Skeletal muscle tissue (tissue), 4 donors: ENCODE measurements around the gene CNIH1. TPM values are rescaled to one million over a fixed set of nuclear protein-coding genes. Genes with fewer than 3 reads are reported as not detected.
"Not testable (repeated sequence)": the region's sequence is repeated elsewhere in the genome, so short reads cannot be mapped to it uniquely, and the experiment has no call there.

Experiments used
- H3K27ac ChIP-seq: one replicate; pipeline ENCODE4 v1.7.0; 2013; ENCODE audit warnings: mild to moderate bottlenecking, low read depth, low read length, inconsistent platforms
- H3K27me3 ChIP-seq, 3 donors: one replicate each; pipeline ENCODE4 v1.7.0; 2013; ENCODE audit warnings: low read length in 3 of 3; ENCODE audit not compliant: control insufficient read depth in 3 of 3, insufficient read depth in 3 of 3
- H3K36me3 ChIP-seq, 3 donors: one replicate each; pipeline ENCODE4 v1.7.0; 2013; ENCODE audit warnings: low read length in 3 of 3; ENCODE audit not compliant: control insufficient read depth in 3 of 3, insufficient read depth in 3 of 3
- H3K4me1 ChIP-seq, 3 donors: one replicate each; pipeline ENCODE4 v1.7.0; 2013; ENCODE audit warnings: low read length in 3 of 3, mild to moderate bottlenecking in 3 of 3; ENCODE audit not compliant: control insufficient read depth in 3 of 3, insufficient read depth in 3 of 3
- H3K4me3 ChIP-seq, 3 donors: one replicate each; pipeline ENCODE4 v1.7.0; 2013; ENCODE audit warnings: low read length in 3 of 3
- H3K9ac ChIP-seq, 3 donors: one replicate each; pipeline ENCODE4 v1.7.0; 2013; ENCODE audit warnings: low read length in 3 of 3, mild to moderate bottlenecking in 3 of 3, moderate library complexity in 2 of 3, low read depth in 1 of 3
- H3K9me3 ChIP-seq, 3 donors: one replicate each; pipeline ENCODE4 v1.7.0; 2013; ENCODE audit warnings: low read length in 3 of 3; ENCODE audit not compliant: control insufficient read depth in 3 of 3
- total RNA-seq: library from RNA; depleted of rRNA; stranded (reverse); fragments of >200 nt; gene quantifications from one replicate; pipeline ENCODE4 v1.2.3, GENCODE V29; 2014
- donor health status: Osteomylitis.

CNIH1 gene
- total RNA-seq, 1 donor from 2014 or later = 30.8 TPM

DNA sequence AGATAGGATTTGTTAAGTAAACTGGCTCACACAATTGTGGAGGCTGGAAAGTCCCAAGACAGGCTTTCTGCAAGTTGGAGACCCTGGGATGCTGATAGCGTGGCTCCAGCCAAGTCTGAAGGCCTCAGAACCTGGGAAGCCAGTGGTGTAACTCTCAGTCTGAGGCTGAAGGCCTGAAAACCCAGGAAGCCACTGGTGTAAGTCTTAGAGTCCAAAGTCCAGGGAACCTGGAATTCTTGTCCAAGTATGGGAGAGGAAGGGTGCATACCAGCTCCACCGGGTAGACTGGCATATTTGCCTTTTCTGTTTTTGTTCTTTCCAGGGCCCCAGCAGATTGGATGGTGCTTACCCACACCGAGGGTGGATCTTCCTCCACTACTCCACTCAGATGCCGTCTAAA lies 29.5 kb upstream of the CNIH1 start:
- Histone ChIP-seq H3K36me3 (peaks cover 0 to 6% (median 5%) of the 10 kb centered on the region in 3 donors), H3K9me3 (no peaks in the 10 kb centered on the region), H3K27me3 (no peaks in the 10 kb centered on the region), H3K4me1 (no peaks in the 10 kb centered on the region), H3K4me3 (no peak overlapping the region), H3K27ac (no peak overlapping the region), H3K9ac (no peak overlapping the region)

DNA sequence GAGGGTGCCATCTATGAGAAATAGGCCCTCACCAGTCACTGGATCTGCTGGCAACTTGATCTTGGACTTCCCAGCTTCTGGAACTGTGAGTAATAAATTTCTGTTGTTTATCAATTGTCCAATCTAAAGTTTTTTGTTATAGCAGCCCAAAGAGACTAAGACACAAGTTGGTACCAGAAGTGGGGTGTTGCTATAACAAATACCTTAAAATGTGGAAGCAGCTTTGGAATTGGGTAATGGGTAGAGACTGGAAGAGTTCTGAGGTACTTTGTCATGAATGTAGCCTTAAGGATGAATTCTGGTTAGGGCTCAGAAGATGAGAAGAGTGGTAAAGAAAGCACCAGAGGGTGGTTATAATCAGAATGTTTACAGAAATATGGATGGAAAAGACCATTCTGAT lies 26.1 kb upstream of the CNIH1 start:
- Histone ChIP-seq H3K9me3 (no peaks in the 10 kb centered on the region), H3K27ac (no peak overlapping the region), H3K36me3 (peaks cover 0 to 5% (median 3%) of the 10 kb centered on the region in 3 donors), H3K4me3 (no peak overlapping the region), H3K4me1 (no peaks in the 10 kb centered on the region), H3K9ac (no peak overlapping the region), H3K27me3 (no peaks in the 10 kb centered on the region)

DNA sequence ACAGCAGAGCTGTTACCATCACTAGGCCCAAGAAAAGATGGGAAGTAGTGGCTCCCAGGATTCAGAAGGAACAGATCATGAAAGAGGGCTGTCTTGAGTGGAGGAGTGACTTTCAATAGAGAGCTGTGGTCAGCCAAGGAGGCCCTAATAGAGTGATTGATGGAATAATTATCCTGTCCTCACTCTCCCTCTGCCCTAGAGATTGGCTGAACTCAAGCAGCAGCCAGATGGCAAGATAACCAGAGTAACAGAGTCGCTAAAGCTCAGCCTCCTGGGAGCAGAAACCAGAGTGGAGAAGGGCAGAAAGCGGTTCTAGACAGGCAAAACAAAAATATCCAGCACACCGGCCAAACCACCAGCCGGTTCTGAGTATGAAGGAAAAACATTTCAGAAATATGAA lies 24.5 kb upstream of the CNIH1 start:
- Histone ChIP-seq H3K27ac (no peak overlapping the region), H3K4me3 (no peak overlapping the region), H3K9me3 (no peaks in the 10 kb centered on the region), H3K9ac (no peak overlapping the region), H3K36me3 (peaks cover 0 to 3% (median 3%) of the 10 kb centered on the region in 3 donors), H3K27me3 (no peaks in the 10 kb centered on the region), H3K4me1 (no peaks in the 10 kb centered on the region)

DNA sequence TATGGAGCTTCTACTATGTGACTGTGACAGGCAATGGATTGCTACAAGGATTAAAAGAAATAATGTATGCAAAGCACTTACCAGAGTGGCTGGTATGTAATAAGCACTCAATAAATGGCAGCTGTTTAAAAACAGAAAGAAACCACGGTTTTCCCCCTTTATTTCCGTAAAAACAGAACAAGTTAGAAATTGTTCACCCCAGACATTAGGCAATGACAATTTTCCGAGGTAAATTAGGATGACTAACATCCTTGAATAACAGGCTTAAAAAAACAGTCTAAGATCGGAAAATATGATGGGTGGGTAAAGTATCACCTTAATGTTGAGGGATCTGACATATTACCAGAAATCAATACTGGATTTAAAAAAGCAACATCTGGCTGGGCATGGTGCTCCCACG lies 20.9 kb upstream of the CNIH1 start:
- no peaks in the 10 kb centered on the region for H3K4me1 ChIP-seq

DNA sequence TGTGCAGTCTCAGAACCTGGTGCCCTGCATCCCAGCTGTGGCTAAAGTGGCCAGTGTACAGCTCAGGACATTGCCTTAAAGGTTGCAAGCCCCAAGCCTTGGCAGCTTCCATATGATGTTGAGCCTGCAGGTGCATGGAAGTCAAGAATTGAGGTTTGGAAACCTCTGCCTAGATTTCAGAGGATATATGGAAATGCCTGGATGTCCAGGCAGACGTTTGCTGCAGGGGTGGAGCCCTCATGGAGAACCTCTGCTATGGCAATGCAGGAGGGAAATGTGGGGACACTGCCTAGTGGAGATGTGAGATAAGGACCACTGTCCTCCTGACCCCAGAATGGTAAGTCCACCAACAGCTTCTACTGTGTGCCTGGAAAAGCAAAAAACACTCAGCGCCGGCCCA lies 17.9 kb upstream of the CNIH1 start:
- Histone ChIP-seq H3K4me1 (no peaks in the 10 kb centered on the region), H3K9ac (no peak overlapping the region), H3K27ac (no peak overlapping the region), H3K27me3 (no peaks in the 10 kb centered on the region), H3K36me3 (no peaks in the 10 kb centered on the region), H3K4me3 (no peak overlapping the region), H3K9me3 (no peaks in the 10 kb centered on the region)

More for the DNA sequence above, 20.9 kb upstream of the CNIH1 start:
- no peaks in the 10 kb centered on the region for H3K27me3 ChIP-seq
- no peaks in the 10 kb centered on the region for H3K36me3 ChIP-seq
- H3K9ac ChIP-seq = no peak overlapping the region
- H3K27ac ChIP-seq = no peak overlapping the region
- no peak overlapping the region for H3K4me3 ChIP-seq
- no peaks in the 10 kb centered on the region for H3K9me3 ChIP-seq

DNA sequence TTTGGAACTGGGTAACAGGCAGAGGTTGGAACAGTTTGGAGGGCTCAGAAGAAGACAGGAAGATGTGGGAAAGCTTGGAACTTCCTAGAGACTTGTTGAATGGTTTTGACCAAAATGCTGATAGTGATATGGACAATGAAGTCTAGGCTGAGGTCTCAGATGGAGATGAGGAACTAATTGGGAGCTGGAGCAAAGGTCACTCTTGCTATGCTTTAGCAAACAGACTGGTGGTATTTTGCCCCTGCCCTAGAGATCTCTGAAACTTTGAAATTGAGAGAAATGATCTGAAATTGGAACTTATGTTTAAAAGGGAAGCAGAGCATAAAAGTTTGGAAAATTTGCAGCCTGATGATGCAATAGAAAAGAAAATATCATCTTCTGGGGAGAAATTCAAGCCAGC lies 17.4 kb upstream of the CNIH1 start:
- H3K4me1 ChIP-seq, H3K9ac ChIP-seq, H3K27me3 ChIP-seq, H3K9me3 ChIP-seq, H3K4me3 ChIP-seq, H3K27ac ChIP-seq, H3K36me3 ChIP-seq: not testable (repeated sequence)

DNA sequence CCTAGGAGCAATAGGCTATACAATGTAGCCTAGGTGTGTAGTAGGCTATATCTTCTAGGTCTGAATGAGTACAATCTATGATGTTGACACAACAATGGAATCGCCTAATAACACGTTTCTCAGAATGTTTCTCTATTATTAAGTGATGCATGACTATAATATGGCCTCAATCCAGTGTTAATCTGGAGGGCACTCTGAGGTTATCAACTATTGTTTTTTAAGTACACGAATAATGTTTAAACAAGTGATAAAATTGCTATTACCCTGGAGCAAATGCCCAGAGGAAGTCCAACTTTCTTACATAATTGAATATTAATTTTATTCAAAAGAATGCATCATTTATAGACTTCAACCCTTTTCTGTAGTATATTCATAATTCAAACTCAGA lies 16.4 kb upstream of the CNIH1 start:
- Histone ChIP-seq H3K36me3 (no peaks in the 10 kb centered on the region), H3K27ac (no peak overlapping the region), H3K9me3 (no peaks in the 10 kb centered on the region), H3K4me1 (no peaks in the 10 kb centered on the region), H3K4me3 (no peak overlapping the region), H3K9ac (no peak overlapping the region), H3K27me3 (no peaks in the 10 kb centered on the region)

DNA sequence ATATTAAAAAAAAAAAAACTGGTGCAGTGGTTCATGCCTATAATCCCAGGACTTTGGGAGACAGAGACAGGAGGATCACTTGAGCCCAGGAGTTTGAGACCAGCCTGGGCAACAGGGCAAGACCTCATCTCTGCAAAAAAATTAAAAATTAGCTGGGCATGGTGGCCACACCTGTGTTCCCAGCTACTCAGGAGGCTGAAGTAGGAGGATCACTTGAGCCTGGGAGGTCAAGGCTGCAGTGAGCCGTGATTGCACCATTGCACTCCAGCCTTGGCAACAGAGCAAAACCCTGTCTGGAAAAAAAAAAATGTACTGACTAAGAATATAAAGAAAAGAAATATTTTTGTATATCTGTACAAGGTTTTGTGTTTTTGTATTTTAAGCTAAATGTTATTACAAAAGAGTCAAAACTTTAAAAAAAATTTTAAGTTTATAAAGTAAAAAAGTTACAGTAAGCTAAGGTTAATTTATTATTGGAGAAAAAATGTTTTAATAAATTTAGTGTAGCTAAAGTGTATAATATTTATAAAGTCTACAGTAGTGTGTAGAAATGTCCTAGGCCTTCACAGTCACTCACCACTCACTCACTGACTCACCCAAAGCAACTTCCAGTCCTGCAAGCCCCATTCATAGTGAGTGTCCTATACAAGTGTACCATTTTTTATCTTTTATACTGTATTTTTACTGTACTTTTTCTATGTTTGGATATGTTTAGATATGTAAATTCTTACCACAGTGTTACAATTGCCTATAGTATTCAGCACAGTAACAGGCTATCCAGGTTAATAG lies 15.8 kb upstream of the CNIH1 start:
- H3K27me3 ChIP-seq, H3K36me3 ChIP-seq, H3K9me3 ChIP-seq, H3K9ac ChIP-seq, H3K27ac ChIP-seq, H3K4me3 ChIP-seq, H3K4me1 ChIP-seq: not testable (repeated sequence)

DNA sequence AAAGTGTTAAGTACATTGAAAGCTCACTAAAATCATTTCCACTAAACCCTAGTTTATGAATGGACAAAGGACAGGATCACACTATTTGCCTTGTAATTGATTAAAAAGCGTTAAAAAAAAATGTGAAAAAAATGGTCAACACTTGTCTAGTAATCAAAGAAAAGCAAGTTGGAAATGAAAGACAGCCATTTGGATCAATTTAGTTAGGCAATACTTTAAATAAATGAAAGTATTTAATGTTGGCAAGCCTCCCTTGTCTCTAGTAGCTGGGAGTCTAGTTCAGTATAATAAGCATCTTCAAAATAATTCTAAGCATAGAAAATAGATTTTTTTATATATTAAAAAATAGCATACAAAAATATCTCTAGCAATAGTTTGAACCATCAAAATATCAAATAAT lies 14.2 kb upstream of the CNIH1 start:
- Histone ChIP-seq H3K9ac (no peak overlapping the region), H3K27me3 (no peaks in the 10 kb centered on the region), H3K4me1 (no peaks in the 10 kb centered on the region), H3K36me3 (no peaks in the 10 kb centered on the region), H3K9me3 (no peaks in the 10 kb centered on the region), H3K4me3 (no peak overlapping the region), H3K27ac (no peak overlapping the region)

DNA sequence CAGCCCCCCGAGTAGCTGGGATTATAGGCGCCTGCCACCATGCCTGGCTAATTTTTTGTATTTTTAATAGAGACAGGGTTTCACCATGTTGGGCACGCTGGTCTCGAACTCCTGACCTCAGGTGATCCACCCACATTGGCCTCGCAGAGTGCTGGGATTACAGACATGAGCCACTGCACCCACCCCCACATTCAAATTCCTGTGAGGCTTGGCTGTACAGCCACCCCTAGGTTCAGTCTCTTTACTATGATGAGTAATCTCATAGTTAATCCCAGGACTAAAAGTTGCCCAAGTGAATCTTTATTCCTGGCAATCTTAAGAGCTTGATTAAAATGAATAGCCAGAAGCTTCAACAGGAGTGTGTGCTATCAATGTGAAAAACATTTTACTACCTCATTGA lies 12.8 kb upstream of the CNIH1 start:
- H3K9me3 ChIP-seq, H3K27ac ChIP-seq, H3K36me3 ChIP-seq, H3K9ac ChIP-seq, H3K4me3 ChIP-seq, H3K27me3 ChIP-seq, H3K4me1 ChIP-seq: not testable (repeated sequence)
